ENCODE data around the gene TRHDE.

Gene TRHDE

DNA sequence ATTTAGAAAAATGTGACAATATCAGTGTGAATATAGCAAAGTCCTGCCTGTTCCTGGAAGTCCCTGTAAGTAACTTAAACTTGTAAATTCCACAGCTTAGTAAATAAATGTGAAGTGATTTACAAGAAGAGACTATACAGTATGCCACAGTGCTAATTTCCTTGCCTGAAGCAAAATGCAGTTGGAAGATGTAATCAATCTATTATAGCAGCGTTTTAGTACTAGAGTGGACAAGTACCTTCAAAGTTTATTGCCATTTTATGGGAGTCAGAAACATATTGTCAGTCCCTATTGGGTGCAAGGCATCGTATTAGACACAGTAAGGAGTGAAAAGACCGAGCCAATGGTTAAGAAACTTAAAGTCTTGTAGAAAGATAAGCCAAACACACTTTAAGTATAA lies 94.1 kb downstream of the TRHDE start:
- no peak for DNase-seq (ENCODE audit: low read depth, low spot score)
- no peak for TF ChIP-seq YY1 (IDR thresholded peaks at IDR 0.05; ENCODE audit: insufficient read depth, insufficient read length)
- TF ChIP-seq ZNF274 (IDR thresholded peaks at IDR 0.05; ENCODE audit: low read depth, low read length), result no peak
- Histone ChIP-seq H3K4me3 (ENCODE audit: insufficient read length, low read depth) (no peak overlapping the region), H3K27me3 (ENCODE audit: insufficient read depth, insufficient read length) (no peaks in the 10 kb centered on the region), H3K9ac (ENCODE audit: insufficient read length, low read depth) (no peak overlapping the region), H3K4me1 (ENCODE audit: insufficient read depth, insufficient read length) (no peaks in the 10 kb centered on the region), H3K36me3 (ENCODE audit: insufficient read depth, insufficient read length, low read length) (no peaks in the 10 kb centered on the region), H3K9me3 (ENCODE audit: insufficient read depth, low read length) (no peaks in the 10 kb centered on the region)

- Histone ChIP-seq H3K9ac (ENCODE audit: insufficient read length, low read depth) (no peak overlapping the region), H3K36me3 (ENCODE audit: insufficient read depth, insufficient read length, low read length) (no peaks in the 10 kb centered on the region), H3K27me3 (ENCODE audit: insufficient read depth, insufficient read length) (no peaks in the 10 kb centered on the region), H3K4me3 (ENCODE audit: insufficient read length, low read depth) (no peak overlapping the region), H3K9me3 (ENCODE audit: insufficient read depth, low read length) (no peaks in the 10 kb centered on the region), H3K4me1 (ENCODE audit: insufficient read depth, insufficient read length) (no peaks in the 10 kb centered on the region)
- DNase-seq (ENCODE audit: low read depth, low spot score), result no peak
- TF ChIP-seq ZNF274 (IDR thresholded peaks at IDR 0.05; ENCODE audit: low read depth, low read length) (no peak), SUZ12 (IDR thresholded peaks at IDR 0.05; ENCODE audit: extremely low read depth, insufficient read depth, insufficient read length) (no peak), YY1 (IDR thresholded peaks at IDR 0.05; ENCODE audit: insufficient read depth, insufficient read length) (no peak)
Observed at GRCh38 chr12:72368298-72368697, 96.1 kb downstream of the TRHDE start.

- TF ChIP-seq ZNF274 (IDR thresholded peaks at IDR 0.05; ENCODE audit: low read depth, low read length), result no peak
- no peak for TF ChIP-seq YY1 (IDR thresholded peaks at IDR 0.05; ENCODE audit: insufficient read depth, insufficient read length)
- no peak for TF ChIP-seq SUZ12 (IDR thresholded peaks at IDR 0.05; ENCODE audit: extremely low read depth, insufficient read depth, insufficient read length)
- Histone ChIP-seq H3K36me3 (ENCODE audit: insufficient read depth, insufficient read length, low read length) (no peaks in the 10 kb centered on the region), H3K4me3 (ENCODE audit: insufficient read length, low read depth) (no peak overlapping the region), H3K9ac (ENCODE audit: insufficient read length, low read depth) (no peak overlapping the region), H3K9me3 (ENCODE audit: insufficient read depth, low read length) (no peaks in the 10 kb centered on the region), H3K4me1 (ENCODE audit: insufficient read depth, insufficient read length) (no peaks in the 10 kb centered on the region), H3K27me3 (ENCODE audit: insufficient read depth, insufficient read length) (no peaks in the 10 kb centered on the region)
- DNase-seq (ENCODE audit: low read depth, low spot score), result no peak
Observed at GRCh38 chr12:72368719-72369422, 96.7 kb downstream of the TRHDE start.

GRCh38 chr12:72369423-72369959 lies 97.3 kb downstream of the TRHDE start:
- no peak for DNase-seq (ENCODE audit: low read depth, low spot score)
- TF ChIP-seq ZNF274 (IDR thresholded peaks at IDR 0.05; ENCODE audit: low read depth, low read length), result no peak
- TF ChIP-seq SUZ12 (IDR thresholded peaks at IDR 0.05; ENCODE audit: extremely low read depth, insufficient read depth, insufficient read length), result no peak
- no peak for TF ChIP-seq YY1 (IDR thresholded peaks at IDR 0.05; ENCODE audit: insufficient read depth, insufficient read length)
- H3K4me3 ChIP-seq (ENCODE audit: insufficient read length, low read depth), result no peak overlapping the region
- no peaks in the 10 kb centered on the region for H3K27me3 ChIP-seq (ENCODE audit: insufficient read depth, insufficient read length)
- no peaks in the 10 kb centered on the region for H3K36me3 ChIP-seq (ENCODE audit: insufficient read depth, insufficient read length, low read length)
- H3K4me1 ChIP-seq (ENCODE audit: insufficient read depth, insufficient read length), result no peaks in the 10 kb centered on the region
- H3K9me3 ChIP-seq (ENCODE audit: insufficient read depth, low read length), result no peaks in the 10 kb centered on the region
- no peak overlapping the region for H3K9ac ChIP-seq (ENCODE audit: insufficient read length, low read depth)

DNA sequence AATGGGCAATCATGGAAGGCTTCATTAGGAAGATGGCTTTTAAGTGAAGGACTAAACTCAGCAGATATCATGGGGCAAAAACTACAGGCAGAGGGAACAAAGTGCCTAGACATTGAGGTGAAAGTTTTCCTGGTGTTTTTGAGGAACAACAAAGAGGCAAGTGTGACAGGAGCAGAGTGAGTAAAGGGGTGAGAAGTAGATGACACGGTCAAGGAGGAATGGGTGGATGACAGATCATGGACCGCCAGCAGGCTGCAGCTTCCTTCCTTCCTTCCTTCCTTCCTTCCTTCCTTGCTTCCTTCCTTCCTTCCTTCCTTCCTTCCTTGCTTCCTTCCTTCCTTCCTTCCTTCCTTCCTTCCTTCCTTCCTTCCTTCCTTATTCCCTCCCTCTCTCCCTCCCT lies 108.3 kb downstream of the TRHDE start:
- H3K4me3 ChIP-seq (ENCODE audit: insufficient read length, low read depth), result no peak overlapping the region
- H3K4me1 ChIP-seq (ENCODE audit: insufficient read depth, insufficient read length), result no peaks in the 10 kb centered on the region
- no peaks in the 10 kb centered on the region for H3K9me3 ChIP-seq (ENCODE audit: insufficient read depth, low read length)
- H3K36me3 ChIP-seq (ENCODE audit: insufficient read depth, insufficient read length, low read length), result no peaks in the 10 kb centered on the region
- TF ChIP-seq SUZ12 (IDR thresholded peaks at IDR 0.05; ENCODE audit: extremely low read depth, insufficient read depth, insufficient read length) (no peak), ZNF274 (IDR thresholded peaks at IDR 0.05; ENCODE audit: low read depth, low read length) (no peak)
- H3K27me3 ChIP-seq (ENCODE audit: insufficient read depth, insufficient read length), result no peaks in the 10 kb centered on the region
- H3K9ac ChIP-seq (ENCODE audit: insufficient read length, low read depth), result no peak overlapping the region
- DNase-seq (ENCODE audit: low read depth, low spot score), result no peak

DNA sequence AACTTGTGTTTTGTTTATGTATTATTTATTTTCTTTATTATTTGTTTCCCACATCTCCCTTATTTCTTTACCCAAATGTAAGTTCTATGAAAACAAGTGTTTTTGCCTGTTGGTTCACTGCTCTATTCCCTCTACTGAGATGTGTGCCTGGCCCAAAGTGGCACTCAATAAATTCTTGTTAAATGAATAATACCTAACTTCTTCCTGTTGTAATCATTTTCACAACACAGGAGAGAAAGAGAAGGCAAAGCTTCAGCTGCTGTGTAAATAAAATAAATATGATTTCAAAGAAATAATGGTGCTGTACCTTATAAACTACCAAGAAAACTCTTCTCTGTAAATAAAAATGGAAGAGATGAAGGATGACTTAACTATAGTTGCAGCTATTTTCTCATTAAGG lies 116.2 kb downstream of the TRHDE start:
- Histone ChIP-seq H3K4me3 (ENCODE audit: insufficient read length, low read depth) (no peak overlapping the region), H3K4me1 (ENCODE audit: insufficient read depth, insufficient read length) (no peaks in the 10 kb centered on the region), H3K36me3 (ENCODE audit: insufficient read depth, insufficient read length, low read length) (no peaks in the 10 kb centered on the region), H3K27me3 (ENCODE audit: insufficient read depth, insufficient read length) (no peaks in the 10 kb centered on the region), H3K9ac (ENCODE audit: insufficient read length, low read depth) (no peak overlapping the region), H3K9me3 (ENCODE audit: insufficient read depth, low read length) (no peaks in the 10 kb centered on the region)
- no peak for DNase-seq (ENCODE audit: low read depth, low spot score)
- TF ChIP-seq ZNF274 (IDR thresholded peaks at IDR 0.05; ENCODE audit: low read depth, low read length), result no peak
- TF ChIP-seq YY1 (IDR thresholded peaks at IDR 0.05; ENCODE audit: insufficient read depth, insufficient read length), result no peak
- no peak for TF ChIP-seq SUZ12 (IDR thresholded peaks at IDR 0.05; ENCODE audit: extremely low read depth, insufficient read depth, insufficient read length)

- TF ChIP-seq ZNF274 (IDR thresholded peaks at IDR 0.05; ENCODE audit: low read depth, low read length), result no peak
- TF ChIP-seq YY1 (IDR thresholded peaks at IDR 0.05; ENCODE audit: insufficient read depth, insufficient read length), result no peak
- TF ChIP-seq SUZ12 (IDR thresholded peaks at IDR 0.05; ENCODE audit: extremely low read depth, insufficient read depth, insufficient read length), result no peak
- Histone ChIP-seq H3K36me3 (ENCODE audit: insufficient read depth, insufficient read length, low read length) (no peaks in the 10 kb centered on the region), H3K9me3 (ENCODE audit: insufficient read depth, low read length) (no peaks in the 10 kb centered on the region), H3K27me3 (ENCODE audit: insufficient read depth, insufficient read length) (no peaks in the 10 kb centered on the region), H3K4me3 (ENCODE audit: insufficient read length, low read depth) (no peak overlapping the region), H3K9ac (ENCODE audit: insufficient read length, low read depth) (no peak overlapping the region), H3K4me1 (ENCODE audit: insufficient read depth, insufficient read length) (no peaks in the 10 kb centered on the region)
- DNase-seq (ENCODE audit: low read depth, low spot score), result no peak
Observed at GRCh38 chr12:72390146-72390545, 118.0 kb downstream of the TRHDE start.
